HCT116 (cell line): ENCODE data around the gene PEAK1. TPM values are rescaled to one million over a fixed set of nuclear protein-coding genes. Genes with fewer than 3 reads are reported as not detected.

ENCODE experiments used
- ATAC-seq: fragments of 200-7000 bp; cut with Tn5 transposase; 2 replicates; pipeline ENCODE4 v1.9.1; 2020; ENCODE audit warnings: mild to moderate bottlenecking, moderate library complexity
- BruUV-seq: library from RNA; stranded (reverse); fragments of 400-500 nt; replicated peaks from 2 replicates; lab custom pipeline; 2021; lab: Mats Ljungman, UMichigan
- CTCF ChIA-PET: fragments of 300-600 bp; sonication (Branson Sonifier 250); formaldehyde crosslinking; loops from one replicate; lab custom pipeline; 2021; ENCODE audit warnings: antibody characterized with exemption; lab: Charles Lee
- POLR2A ChIA-PET: fragments of 300-600, 350-600 bp; sonication (Branson Sonifier 250); formaldehyde crosslinking; loops from one replicate; lab custom pipeline; 2021; ENCODE audit warnings: antibody characterized with exemption; lab: Charles Lee
- RAD21 ChIA-PET, 2 experiments: fragments of 300-600 bp; sonication (Branson Sonifier 250); formaldehyde crosslinking; loops; one replicate each; lab custom pipeline; 2023; ENCODE audit warnings: low total read pairs in 2 of 2; ENCODE audit not compliant: uncharacterized antibody in 2 of 2, unreplicated experiment in 2 of 2, low non-redundant PET in 1 of 2; lab: Charles Lee
- DNase-seq: peaks from one replicate; pipeline ENCODE4 v3.0.0-alpha.2; 2010; ENCODE audit warnings: low read depth, low spot score
- H2AFZ ChIP-seq: fragments of 200-600 bp; shearing (Covaris generic), sonication (generic); 2 replicates; pipeline ENCODE4 v1.6.1; 2017; ENCODE audit warnings: low read depth, mixed run types, mixed read lengths, antibody characterized with exemption, low read length; ENCODE audit not compliant: poor library complexity, severe bottlenecking
- H3K27ac ChIP-seq: 2 replicates; pipeline ENCODE4 v1.5.1; 2012; ENCODE audit warnings: low read depth, low read length
- H3K27me3 ChIP-seq: fragments of 200-600 bp; sonication (generic); 2 replicates; pipeline ENCODE4 v1.6.1; 2016; ENCODE audit warnings: mixed run types, low read length, mixed read lengths; ENCODE audit not compliant: insufficient read depth
- H3K36me3 ChIP-seq, 2 experiments: fragments of 200-500 bp in 1 of 2; fragments of 200-600 bp in 1 of 2; sonication (Bioruptor generic) in 1 of 2; sonication (generic) in 1 of 2; 2 replicates each; pipeline versions ENCODE4 v1.5.1 to v1.6.1; 2014 to 2016; ENCODE audit warnings: low read length in 2 of 2, inconsistent platforms in 1 of 2, mixed read lengths in 1 of 2, mixed run types in 1 of 2; ENCODE audit not compliant: insufficient read depth in 2 of 2, control insufficient read depth in 1 of 2
- H3K4me1 ChIP-seq, 2 experiments: fragments of 200-600 bp in 1 of 2; sonication (generic) in 1 of 2; 2 replicates each; pipeline versions ENCODE4 v1.5.1 to v1.6.1; 2012 to 2017; ENCODE audit warnings: low read length in 2 of 2, inconsistent platforms in 1 of 2, mild to moderate bottlenecking in 1 of 2, mixed read lengths in 1 of 2, mixed run types in 1 of 2, moderate library complexity in 1 of 2; ENCODE audit not compliant: insufficient read depth in 2 of 2, control insufficient read depth in 1 of 2
- H3K4me2 ChIP-seq: fragments of 200-600 bp; sonication (generic); 2 replicates; pipeline ENCODE4 v1.6.1; 2017; ENCODE audit warnings: mixed run types, low read length, mixed read lengths
- H3K4me3 ChIP-seq, 2 experiments: fragments of 200-600 bp in 1 of 2; sonication (generic) in 1 of 2; replicated peaks in 1 of 2; 2 replicates each; pipeline ENCODE4 v1.5.1; 2011 to 2016; ENCODE audit warnings: low read length in 2 of 2, control low read depth in 1 of 2, low read depth in 1 of 2, mild to moderate bottlenecking in 1 of 2, mixed read lengths in 1 of 2, mixed run types in 1 of 2
- H3K79me2 ChIP-seq: fragments of 200-600 bp; sonication (generic); 2 replicates; pipeline ENCODE4 v1.6.1; 2017; ENCODE audit warnings: mild to moderate bottlenecking, mixed run types, low read length, moderate library complexity, mixed read lengths; ENCODE audit not compliant: insufficient read depth
- H3K9ac ChIP-seq: fragments of 200-600 bp; sonication (generic); 2 replicates; pipeline ENCODE4 v1.6.1; 2016; ENCODE audit warnings: low read length, mixed read lengths
- H3K9me2 ChIP-seq: fragments of 200-600 bp; sonication (generic), shearing (Covaris generic); 2 replicates; pipeline ENCODE4 v1.6.1; 2017; ENCODE audit warnings: mixed run types, mild to moderate bottlenecking, moderate library complexity; ENCODE audit not compliant: insufficient read depth
- H3K9me3 ChIP-seq, 2 experiments: fragments of 200-500 bp in 1 of 2; fragments of 200-600 bp in 1 of 2; sonication (Bioruptor generic) in 1 of 2; sonication (generic) in 1 of 2; 2 replicates each; pipeline ENCODE4 v1.6.1; 2014 to 2017; ENCODE audit warnings: low read length in 2 of 2, mixed read lengths in 2 of 2, inconsistent platforms in 1 of 2, low read depth in 1 of 2, mild to moderate bottlenecking in 1 of 2, mixed run types in 1 of 2, moderate library complexity in 1 of 2; ENCODE audit not compliant: control insufficient read depth in 1 of 2, insufficient read depth in 1 of 2
- H4K20me1 ChIP-seq: fragments of 200-600 bp; sonication (generic), shearing (Covaris generic); 2 replicates; pipeline ENCODE4 v1.6.1; 2017; ENCODE audit warnings: mixed run types, mild to moderate bottlenecking, moderate library complexity; ENCODE audit not compliant: insufficient read depth
- ATF3 ChIP-seq: IDR thresholded peaks from 2 replicates; pipeline ENCODE4 v1.6.1; 2012
- EGR1 ChIP-seq: IDR thresholded peaks from 2 replicates; pipeline ENCODE4 v1.6.1; 2012; ENCODE audit warnings: low read depth
- JUND ChIP-seq: IDR thresholded peaks from 2 replicates; pipeline ENCODE4 v1.6.1; 2012
- REST ChIP-seq: IDR thresholded peaks from 2 replicates; pipeline ENCODE4 v1.6.1; 2012; ENCODE audit warnings: low read depth
- SRF ChIP-seq: IDR thresholded peaks from 2 replicates; pipeline ENCODE4 v1.6.1; 2012; ENCODE audit warnings: low read depth
- ZBTB33 ChIP-seq: IDR thresholded peaks from 2 replicates; pipeline ENCODE4 v1.6.1; 2011; ENCODE audit warnings: mild to moderate bottlenecking, low read length, moderate library complexity; ENCODE audit not compliant: insufficient replicate concordance; ENCODE audit errors: extremely low read depth
- intact Hi-C: fragments of 100-400 bp; cut with micrococcal nuclease; formaldehyde crosslinking; loops from 2 replicates; pipeline ENCODE4 v1.10.0; 2022
- total RNA-seq: library from RNA; stranded (reverse); gene quantifications from one replicate; pipeline ENCODE4 v1.2.1, GENCODE V29; 2021; ENCODE audit not compliant: unreplicated experiment

The PEAK1 gene
- total RNA-seq, 1 experiment from 2014 or later: 23.4 TPM

GRCh38 chr15:77440378-77440999 is 20.6 kb upstream of the PEAK1 start:
- Histone ChIP-seq H3K4me1 (no peaks in the 10 kb centered on the region), H3K9ac (no peak overlapping the region), H4K20me1 (peaks cover 10% of the 10 kb centered on the region; the same call in 1 of the 2 replicates), H3K4me2 (no peak overlapping the region; the same call in 1 of the 2 replicates), H3K9me2 (no peaks in the 10 kb centered on the region), H3K9me3 (no peaks in the 10 kb centered on the region), H3K27ac (no peak overlapping the region), H3K36me3 (no peaks in the 10 kb centered on the region), H3K79me2 (peaks cover 60% of the 10 kb centered on the region)
- ATAC-seq (no peak; the same call in 1 of the 2 replicates), DNase-seq (no peak)
- ChIA-PET POLR2A (no interaction called here), CTCF (no interaction called here), RAD21 (no interaction called here)
- no TSS peak for BruUV-seq
- intact Hi-C loops: no loop called here
- TF ChIP-seq ZBTB33: no peak
- no peak for TF ChIP-seq JUND
- TF ChIP-seq, all 23 proteins: peak for 0
- Histone ChIP-seq H2AFZ (no peak overlapping the region), H3K27me3 (no peaks in the 10 kb centered on the region), H3K4me3 (no peak overlapping the region)

GRCh38 chr15:77437264-77437663 is 17.4 kb upstream of the PEAK1 start:
- Histone ChIP-seq H3K27ac (no peak overlapping the region), H3K9me2 (no peaks in the 10 kb centered on the region), H3K27me3 (no peaks in the 10 kb centered on the region), H3K9me3 (no peaks in the 10 kb centered on the region), H3K4me1 (no peaks in the 10 kb centered on the region), H2AFZ (no peak overlapping the region), H3K4me2 (no peak overlapping the region), H3K36me3 (no peaks in the 10 kb centered on the region), H3K9ac (no peak overlapping the region), H4K20me1 (peaks cover 10% of the 10 kb centered on the region; the same call in 1 of the 2 replicates)
- ATAC-seq: no peak
- ChIA-PET POLR2A (no interaction called here), CTCF (no interaction called here)
- intact Hi-C loops: no loop called here
- BruUV-seq: no TSS peak
- TF ChIP-seq EGR1: no peak
- no peak for TF ChIP-seq REST
- TF ChIP-seq ATF3: no peak
- TF ChIP-seq SRF: no peak
- TF ChIP-seq, all 23 proteins: peak for 0
- RAD21 ChIA-PET: no interaction called here
- H3K4me3 ChIP-seq: no peak overlapping the region
- peaks cover 50% of the 10 kb centered on the region for H3K79me2 ChIP-seq
- no peak for DNase-seq
